WTC11 (cell line): ENCODE measurements around the gene NFAM1. TPM values are rescaled to one million over a fixed set of nuclear protein-coding genes. Genes with fewer than 3 reads are reported as not detected.

Experiments
- ATAC-seq: fragments of 200-7000 bp; cut with Tn5 transposase; 2 replicates; pipeline ENCODE4 v1.10.0; 2021; ENCODE audit warnings: mild to moderate bottlenecking, moderate library complexity
- CTCF ChIA-PET: fragments of 300-600 bp; sonication (Branson Sonifier 250); formaldehyde crosslinking; loops from one replicate; lab custom pipeline; 2021; ENCODE audit warnings: antibody characterized with exemption; lab: Charles Lee
- POLR2A ChIA-PET: fragments of 350-600 bp; sonication (Branson Sonifier 250); formaldehyde crosslinking; loops from one replicate; lab custom pipeline; 2021; ENCODE audit warnings: antibody characterized with exemption; lab: Charles Lee
- DNase-seq: peaks from one replicate; pipeline ENCODE4 v3.0.0; 2021; ENCODE audit warnings: low spot score
- H3K27ac Mint-ChIP-seq: 2 replicates; pipeline ENCODE4 v1.8.0; 2021; ENCODE audit warnings: mixed read lengths
- H3K27me3 Mint-ChIP-seq: 2 replicates; pipeline ENCODE4 v1.8.0; 2021; ENCODE audit warnings: low read depth, mild to moderate bottlenecking, moderate library complexity, mixed read lengths
- H3K36me3 Mint-ChIP-seq: 2 replicates; pipeline ENCODE4 v1.8.0; 2021; ENCODE audit warnings: mixed read lengths
- H3K4me1 Mint-ChIP-seq: 2 replicates; pipeline ENCODE4 v1.8.0; 2022; ENCODE audit warnings: mixed read lengths
- H3K4me3 Mint-ChIP-seq: 2 replicates; pipeline ENCODE4 v1.8.0; 2021; ENCODE audit warnings: mild to moderate bottlenecking, moderate library complexity, mixed read lengths
- H3K9me3 Mint-ChIP-seq: 2 replicates; pipeline ENCODE4 v1.8.0; 2021; ENCODE audit warnings: mixed read lengths
- ATF1 ChIP-seq: sonication (generic); formaldehyde crosslinking; IDR thresholded peaks from 2 replicates; pipeline ENCODE4 v1.8.1; 2023; ENCODE audit warnings: mild to moderate bottlenecking, moderate library complexity, missing genetic modification reagents
- ATF6 ChIP-seq: sonication (generic); formaldehyde crosslinking; IDR thresholded peaks from 2 replicates; pipeline ENCODE4 v1.8.1; 2023; ENCODE audit warnings: mild to moderate bottlenecking, missing genetic modification reagents
- E2F5 ChIP-seq: sonication (generic); formaldehyde crosslinking; IDR thresholded peaks from 2 replicates; pipeline ENCODE4 v1.8.1; 2022; ENCODE audit warnings: mild to moderate bottlenecking, moderate library complexity, missing genetic modification reagents
- EMX1 ChIP-seq: fragments of 250-450 bp; sonication (Bioruptor Pico); IDR thresholded peaks from 2 replicates; pipeline ENCODE4 v1.8.0; 2021; ENCODE audit warnings: mild to moderate bottlenecking
- GRHL2 ChIP-seq: fragments of 250-450 bp; sonication (Bioruptor Pico); IDR thresholded peaks from 2 replicates; pipeline ENCODE4 v1.8.0; 2022; ENCODE audit warnings: mild to moderate bottlenecking, moderate library complexity; ENCODE audit not compliant: insufficient replicate concordance, severe bottlenecking
- GTF2I ChIP-seq: fragments of 250-450 bp; sonication (Bioruptor Pico); conservative IDR thresholded peaks from 2 replicates; pipeline ENCODE4 v1.4.0; 2021; ENCODE audit warnings: mild to moderate bottlenecking
- HMGA2 ChIP-seq: fragments of 250-450 bp; sonication (Bioruptor Pico); IDR thresholded peaks from 2 replicates; pipeline ENCODE4 v1.4.0; 2021; ENCODE audit warnings: mild to moderate bottlenecking, moderate library complexity
- KAT7 ChIP-seq: sonication (generic); formaldehyde crosslinking; IDR thresholded peaks from 2 replicates; pipeline ENCODE4 v1.8.1; 2023; ENCODE audit warnings: missing genetic modification reagents, mild to moderate bottlenecking, borderline replicate concordance
- NFYB ChIP-seq: sonication (generic); formaldehyde crosslinking; conservative IDR thresholded peaks from 2 replicates; pipeline ENCODE4 v1.8.0; 2022; ENCODE audit warnings: low read depth, missing genetic modification reagents
- NR1H2 ChIP-seq: sonication (generic); formaldehyde crosslinking; IDR thresholded peaks from 2 replicates; pipeline ENCODE4 v1.9.0; 2021; ENCODE audit warnings: mild to moderate bottlenecking, moderate library complexity, missing genetic modification reagents
- OVOL2 ChIP-seq: fragments of 250-450 bp; sonication (Bioruptor Pico); IDR thresholded peaks from 2 replicates; pipeline ENCODE4 v1.9.0; 2021; ENCODE audit warnings: mild to moderate bottlenecking, borderline replicate concordance
- PREB ChIP-seq: sonication (generic); formaldehyde crosslinking; IDR thresholded peaks from 2 replicates; pipeline ENCODE4 v1.8.1; 2022; ENCODE audit warnings: mild to moderate bottlenecking, missing genetic modification reagents, moderate library complexity, borderline replicate concordance
- RORB ChIP-seq: fragments of 250-450 bp; sonication (Bioruptor Pico); IDR thresholded peaks from 2 replicates; pipeline ENCODE4 v1.9.0; 2021; ENCODE audit warnings: mild to moderate bottlenecking
- SP1 ChIP-seq: sonication (generic); formaldehyde crosslinking; conservative IDR thresholded peaks from 2 replicates; pipeline ENCODE4 v1.8.1; 2022; ENCODE audit warnings: missing genetic modification reagents
- TEAD1 ChIP-seq: sonication (generic); formaldehyde crosslinking; IDR thresholded peaks from 2 replicates; pipeline ENCODE4 v1.8.0; 2022; ENCODE audit warnings: mild to moderate bottlenecking, missing genetic modification reagents
- ZBTB21 ChIP-seq: sonication (generic); formaldehyde crosslinking; IDR thresholded peaks from 2 replicates; pipeline ENCODE4 v1.8.1; 2023; ENCODE audit warnings: mild to moderate bottlenecking, missing genetic modification reagents, borderline replicate concordance
- ZMAT4 ChIP-seq: fragments of 250-450 bp; sonication (Bioruptor Pico); IDR thresholded peaks from 2 replicates; pipeline ENCODE4 v1.9.0; 2021; ENCODE audit warnings: mild to moderate bottlenecking
- ZNF138 ChIP-seq: sonication (generic); formaldehyde crosslinking; conservative IDR thresholded peaks from 2 replicates; pipeline ENCODE4 v1.8.1; 2022; ENCODE audit warnings: mild to moderate bottlenecking, moderate library complexity, missing genetic modification reagents
- ZNF219 ChIP-seq: sonication (generic); formaldehyde crosslinking; IDR thresholded peaks from 2 replicates; pipeline ENCODE4 v1.8.0; 2023; ENCODE audit warnings: missing genetic modification reagents, mild to moderate bottlenecking, borderline replicate concordance
- ZNF671 ChIP-seq: fragments of 250-450 bp; sonication (Bioruptor Pico); IDR thresholded peaks from 2 replicates; pipeline ENCODE4 v1.8.0; 2021; ENCODE audit warnings: mild to moderate bottlenecking
- total RNA-seq: library from RNA; stranded (reverse); gene quantifications from 3 replicates; pipeline ENCODE4 v1.2.3, GENCODE V29; 2021
- TF ChIP-seq, protein P1 (sequence below): sonication (generic); formaldehyde crosslinking; IDR thresholded peaks from 2 replicates; pipeline ENCODE4 v1.8.1; 2023; ENCODE audit warnings: mild to moderate bottlenecking, missing genetic modification reagents, moderate library complexity

The NFAM1 gene
- total RNA-seq, 1 experiment from 2014 or later = 1.6 TPM

GRCh38 chr22:42417645-42418305, 14.4 kb downstream of the NFAM1 start:
- Mint-ChIP-seq H3K27me3 (no peaks in the 10 kb centered on the region), H3K9me3 (no peaks in the 10 kb centered on the region), H3K4me1 (peaks cover 18% of the 10 kb centered on the region), H3K27ac (no peak overlapping the region), H3K36me3 (no peaks in the 10 kb centered on the region), H3K4me3 (no peak overlapping the region)
- DNase-seq (no peak), ATAC-seq (no peak)
- ChIA-PET POLR2A (no interaction called here), CTCF (interaction anchor here (0.9 to 2.3 kb wide), 6 partner anchors 15 to 43 kb away, joined by 3 to 9 read pairs (median 4); partner anchors contain the start of gene NFAM1)
- TF ChIP-seq, protein P1, sequence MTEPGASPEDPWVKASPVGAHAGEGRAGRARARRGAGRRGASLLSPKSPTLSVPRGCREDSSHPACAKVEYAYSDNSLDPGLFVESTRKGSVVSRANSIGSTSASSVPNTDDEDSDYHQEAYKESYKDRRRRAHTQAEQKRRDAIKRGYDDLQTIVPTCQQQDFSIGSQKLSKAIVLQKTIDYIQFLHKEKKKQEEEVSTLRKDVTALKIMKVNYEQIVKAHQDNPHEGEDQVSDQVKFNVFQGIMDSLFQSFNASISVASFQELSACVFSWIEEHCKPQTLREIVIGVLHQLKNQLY = no peak
- TF ChIP-seq HMGA2 (no peak), NR1H2 (CRISPR knock-in tag) (no peak), ZNF138 (CRISPR knock-in tag) (no peak), SP1 (CRISPR knock-in tag) (no peak)

- DNase-seq = no peak
- no peak overlapping the region for H3K27ac Mint-ChIP-seq
- CTCF ChIA-PET = interaction anchor here (1.1 to 2.3 kb wide), 4 partner anchors 16 to 21 kb away, joined by 3 to 9 read pairs (median 4); partner anchors contain the start of gene NFAM1
- H3K9me3 Mint-ChIP-seq = no peaks in the 10 kb centered on the region
- no peaks in the 10 kb centered on the region for H3K36me3 Mint-ChIP-seq
- peaks cover 27% of the 10 kb centered on the region for H3K4me1 Mint-ChIP-seq
- no peak for ATAC-seq
- H3K4me3 Mint-ChIP-seq = no peak overlapping the region
- POLR2A ChIA-PET = no interaction called here
- no peak for TF ChIP-seq TEAD1 (CRISPR knock-in tag)
- TF ChIP-seq ZMAT4 (CRISPR knock-in tag) = no peak
- no peak for TF ChIP-seq KAT7 (CRISPR knock-in tag)
- TF ChIP-seq E2F5 (CRISPR knock-in tag) = no peak
- TF ChIP-seq PREB = no peak
- TF ChIP-seq OVOL2 (CRISPR knock-in tag) = no peak
- TF ChIP-seq EMX1 = no peak
- no peak for TF ChIP-seq NFYB
- TF ChIP-seq ZNF671 (CRISPR knock-in tag) = no peak
- no peak for TF ChIP-seq RORB (CRISPR knock-in tag)
- no peak for TF ChIP-seq ATF6
- no peak for TF ChIP-seq GRHL2 (CRISPR knock-in tag)
- no peak for TF ChIP-seq ZBTB21 (CRISPR knock-in tag)
- TF ChIP-seq SP1 (CRISPR knock-in tag) = no peak
- TF ChIP-seq GTF2I = no peak
- no peak for TF ChIP-seq ATF1 (CRISPR knock-in tag)
- no peak for TF ChIP-seq ZNF219 (CRISPR knock-in tag)
- H3K27me3 Mint-ChIP-seq = peaks cover 5% of the 10 kb centered on the region; the same call in 1 of the 2 replicates
These were observed 15.5 kb downstream of the NFAM1 start for GRCh38 chr22:42416671-42417230.
